GM18858 (cell line): ENCODE data around the gene TMEM51.

Source experiments
- ATAC-seq: cut with Tn5 transposase; IDR thresholded peaks from one replicate; pipeline ENCODE4 v1.9.1; 2021; ENCODE audit not compliant: unreplicated experiment

Gene TMEM51

DNA sequence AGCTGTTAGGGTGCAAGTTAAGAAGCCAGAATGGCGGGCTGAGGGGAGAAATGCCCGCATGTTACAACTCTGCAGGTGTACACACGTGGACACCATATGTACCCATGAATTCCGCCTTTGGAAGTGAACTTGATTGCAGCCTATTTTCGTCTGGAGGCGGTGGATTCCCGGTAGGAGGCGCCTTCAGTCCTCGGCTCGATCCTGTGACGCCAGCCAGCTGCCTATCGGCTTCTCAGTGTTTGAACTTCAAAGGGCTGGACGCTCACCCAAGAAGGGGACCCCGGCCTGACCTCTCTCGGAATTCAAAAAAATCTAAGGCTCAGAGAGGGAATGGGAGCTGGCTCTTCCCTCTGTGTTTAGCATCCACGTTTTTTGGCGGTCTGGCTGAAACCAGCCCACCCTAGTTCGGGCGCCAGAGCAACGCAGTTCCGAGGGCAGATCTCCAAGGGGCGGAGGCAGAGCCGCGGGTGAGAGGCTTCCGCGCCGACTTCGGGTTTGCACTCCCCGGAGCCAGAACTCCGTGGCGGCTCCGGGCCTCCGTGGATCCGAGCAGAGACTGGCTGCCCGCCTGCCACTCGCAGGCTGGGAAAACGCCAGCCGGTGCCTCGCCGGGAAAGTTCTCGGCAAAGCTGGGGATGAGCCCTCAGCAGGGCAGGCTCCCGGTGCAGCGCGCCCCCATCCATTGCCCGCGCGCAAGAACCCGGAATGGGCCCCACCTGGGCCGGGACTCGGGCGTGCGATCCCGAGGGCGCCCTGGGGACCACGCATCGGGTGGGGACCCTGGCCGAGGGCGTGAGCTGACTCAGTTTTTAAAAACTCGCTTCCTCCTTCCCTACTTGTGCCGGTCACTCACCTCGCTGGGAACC lies 996 bp upstream of the TMEM51 start:
- ATAC-seq, result no peak

- ATAC-seq, result no peak
Measured at GRCh38 chr1:15153842-15154479, 414 bp downstream of the TMEM51 start.

DNA sequence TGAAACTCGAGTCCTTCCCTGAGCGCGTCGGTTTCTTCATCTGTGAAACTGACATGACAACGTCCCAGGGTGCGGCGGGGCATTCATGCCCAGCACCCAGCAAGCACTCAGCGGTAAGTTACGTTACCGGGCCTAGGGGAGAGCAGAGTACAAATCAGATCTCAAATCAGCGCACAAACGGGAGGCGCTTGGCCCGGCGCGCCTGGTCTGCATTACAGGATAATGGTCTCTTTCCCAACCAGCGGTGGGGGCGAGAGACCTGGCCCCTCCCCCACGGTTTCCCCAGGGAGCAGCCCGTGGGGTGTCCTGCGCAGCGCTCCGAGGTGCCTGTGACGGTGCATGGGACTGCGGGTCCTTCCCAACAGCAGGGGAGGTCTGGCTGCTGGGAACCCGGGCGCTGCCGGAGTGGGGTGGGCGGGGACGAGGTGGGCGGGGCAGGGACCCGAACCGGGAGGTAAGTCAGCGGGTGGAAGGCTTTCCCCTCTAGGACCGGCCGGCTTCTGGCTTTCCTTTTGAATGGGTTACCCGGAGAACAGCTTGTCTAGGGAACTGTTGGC lies 1.0 kb downstream of the TMEM51 start:
- ATAC-seq, result no peak

GRCh38 chr1:15155191-15155590 lies 1.6 kb downstream of the TMEM51 start:
- ATAC-seq, result no peak

GRCh38 chr1:15155888-15156741 lies 2.6 kb downstream of the TMEM51 start:
- ATAC-seq, result no peak

DNA sequence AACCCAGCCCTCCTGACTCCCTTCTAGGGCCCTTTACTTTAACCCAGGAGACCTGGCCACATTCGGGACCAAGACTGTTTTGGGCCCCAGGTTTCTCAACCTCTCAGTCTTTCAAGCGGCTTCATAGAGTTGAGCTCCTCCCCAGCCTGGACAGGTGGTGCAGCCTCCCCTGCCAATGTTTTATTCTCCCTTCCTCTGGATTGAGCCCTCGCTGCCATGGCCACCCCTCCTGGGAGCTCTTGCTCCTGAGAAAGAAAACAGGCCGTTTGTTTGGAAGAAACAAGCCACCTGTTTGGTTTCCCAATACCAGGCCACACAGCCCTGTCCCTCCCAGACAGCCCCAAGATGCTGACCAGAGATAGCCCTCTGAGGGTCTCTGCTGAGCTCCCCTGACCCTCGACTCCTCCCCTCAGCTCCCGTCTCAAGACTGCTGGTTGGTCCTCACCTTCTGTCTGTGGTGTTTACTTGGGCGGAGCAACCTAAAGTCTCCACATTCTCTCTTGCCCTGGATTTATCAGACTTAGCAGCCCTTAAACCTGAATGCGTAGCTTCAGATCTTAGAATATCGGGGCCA lies 3.3 kb downstream of the TMEM51 start:
- no peak for ATAC-seq

GRCh38 chr1:15157524-15158399 lies 4.2 kb downstream of the TMEM51 start:
- ATAC-seq, result no peak

DNA sequence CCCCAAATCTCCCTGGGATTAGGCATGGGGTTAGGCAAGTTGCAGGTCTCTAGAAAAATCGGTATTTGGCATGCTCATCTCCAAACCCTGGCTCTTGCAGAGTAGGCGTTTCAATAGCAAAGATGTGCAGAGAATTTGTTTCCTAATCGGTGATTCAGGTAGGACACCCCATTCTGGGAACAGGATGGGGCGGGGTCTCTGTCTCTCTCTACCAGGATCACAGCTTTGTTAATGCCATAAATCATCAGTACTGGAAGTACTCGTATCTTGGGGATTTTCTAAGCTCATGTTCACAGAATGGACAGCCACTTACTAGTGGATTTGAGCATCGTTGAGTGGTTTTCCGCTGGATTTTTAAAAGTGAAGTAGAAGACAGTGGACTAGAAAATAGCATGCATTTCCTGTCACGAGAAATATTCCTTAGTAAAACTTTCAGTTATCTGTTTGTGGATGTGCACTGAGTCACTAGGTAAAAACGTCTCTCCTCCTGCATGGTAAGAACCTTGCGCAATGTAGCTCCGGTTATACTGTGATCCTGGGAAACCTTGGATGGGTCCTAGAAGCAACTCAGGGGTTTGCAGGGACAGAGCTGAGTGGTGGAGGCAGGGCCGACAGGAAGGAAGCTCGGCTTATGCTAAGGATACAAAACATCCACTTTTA lies 5.1 kb downstream of the TMEM51 start:
- no peak for ATAC-seq

GRCh38 chr1:15159166-15159555 lies 5.6 kb downstream of the TMEM51 start:
- no peak for ATAC-seq

- ATAC-seq, result no peak
Measured at GRCh38 chr1:15160626-15161025, 7.1 kb downstream of the TMEM51 start.

GRCh38 chr1:15167386-15167785 lies 13.8 kb downstream of the TMEM51 start:
- ATAC-seq, result no peak

DNA sequence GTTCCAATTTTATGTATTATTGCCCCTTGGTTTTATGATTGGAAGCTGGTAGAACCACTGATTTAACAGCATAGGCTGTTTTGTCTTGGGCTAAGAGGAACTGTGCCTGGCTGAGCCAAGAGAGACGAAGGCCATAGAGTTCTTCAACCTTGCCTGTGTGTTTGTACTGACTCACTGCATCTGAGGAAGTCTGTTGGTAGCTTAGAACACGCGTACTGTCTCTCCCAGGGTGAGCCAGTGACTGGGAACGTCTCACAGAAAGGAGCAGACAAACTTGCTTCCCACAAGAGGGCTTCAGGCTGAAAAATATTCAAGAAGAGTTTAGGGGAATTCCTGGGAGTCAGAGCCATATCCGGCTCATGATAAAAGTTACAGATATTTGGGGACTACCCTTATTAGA lies 14.9 kb downstream of the TMEM51 start:
- ATAC-seq, result no peak

DNA sequence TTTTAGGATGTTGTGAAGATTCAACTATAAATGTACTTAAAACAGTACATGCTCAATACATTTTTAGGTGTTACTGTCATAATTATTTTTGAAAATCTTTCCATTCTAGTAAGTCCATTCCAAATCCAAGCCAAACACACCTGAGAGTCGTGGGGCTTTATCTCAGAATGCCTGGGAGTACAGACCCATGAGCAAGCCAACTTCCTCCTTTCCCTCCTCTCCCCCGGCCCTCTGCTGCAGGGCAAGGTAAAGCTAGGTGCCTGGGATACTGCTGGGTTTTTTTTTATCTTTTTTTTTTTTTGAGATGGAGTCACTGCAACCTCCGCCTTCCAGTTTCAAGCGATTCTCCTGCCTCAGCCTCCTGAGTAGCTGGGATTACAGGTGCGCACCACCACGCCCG lies 16.5 kb downstream of the TMEM51 start:
- ATAC-seq, result no peak

DNA sequence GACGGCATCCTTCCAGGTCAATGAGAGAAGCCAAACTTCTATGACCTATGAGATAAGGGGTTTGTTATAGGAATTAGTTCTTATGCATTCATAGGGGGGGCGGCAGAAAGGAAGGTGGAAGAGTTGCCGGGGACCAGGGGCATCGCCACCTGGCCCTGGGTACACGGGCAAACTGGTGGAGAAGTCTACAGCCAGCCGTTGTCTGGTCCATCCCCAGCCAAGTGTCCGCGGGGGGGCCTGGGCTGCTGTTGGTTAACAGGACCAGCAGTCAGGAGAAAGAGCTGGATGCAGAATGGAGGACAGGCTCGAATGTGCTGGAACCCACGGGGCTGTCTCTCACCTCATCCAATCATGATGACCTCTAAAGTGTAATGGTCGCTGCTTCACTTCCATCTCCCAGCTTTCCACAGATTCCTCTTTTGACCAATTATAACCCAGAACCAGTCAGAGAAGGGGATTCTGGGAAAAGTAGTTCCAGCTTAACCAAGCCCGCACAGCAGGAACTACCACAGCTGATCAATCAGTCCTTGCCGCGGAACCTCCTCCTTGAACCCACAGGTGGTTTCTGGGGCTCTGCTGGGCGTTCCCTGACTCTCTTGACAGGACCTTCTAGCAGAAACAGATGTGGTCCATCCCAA lies 17.8 kb downstream of the TMEM51 start:
- ATAC-seq, result no peak

DNA sequence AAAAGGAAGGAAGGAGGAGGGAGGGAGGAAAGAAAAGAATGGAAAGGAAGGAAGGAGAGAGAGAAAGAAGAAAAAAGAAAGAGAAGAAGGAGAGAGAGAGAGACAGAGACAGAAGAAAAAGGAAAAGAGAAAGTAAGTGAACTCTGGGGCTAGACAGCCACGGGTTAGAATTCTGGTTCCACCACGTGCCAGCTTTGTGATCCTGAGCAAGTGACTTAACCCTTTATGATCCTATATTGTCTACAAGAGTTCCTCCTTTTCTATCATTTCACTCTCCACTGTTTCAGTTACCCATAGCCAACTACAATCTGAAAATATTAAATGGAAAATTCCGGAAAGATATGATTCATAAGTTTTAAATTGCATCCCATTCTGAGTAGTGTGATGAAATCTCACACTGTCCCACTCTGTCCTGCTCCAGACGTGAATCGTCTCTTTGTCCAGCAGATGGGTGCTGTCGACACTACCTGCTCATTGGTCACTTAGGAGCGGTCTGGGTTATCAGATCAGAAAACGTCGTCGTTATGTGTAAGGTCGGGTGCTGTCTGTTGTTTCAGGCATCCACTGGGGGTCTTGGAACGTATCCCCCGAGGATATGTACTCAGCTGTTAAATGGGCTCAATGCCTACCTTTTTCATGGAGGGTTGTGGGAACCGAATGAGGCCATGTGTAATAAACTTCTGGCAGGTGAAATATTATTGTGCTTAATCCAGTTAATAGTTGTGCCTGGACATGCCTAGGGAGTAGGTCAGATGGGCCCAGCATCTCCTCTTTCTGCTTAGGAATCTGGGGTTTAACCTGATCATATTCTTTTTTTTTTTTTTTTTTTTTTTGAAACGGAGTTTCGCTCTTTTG lies 19.1 kb downstream of the TMEM51 start:
- ATAC-seq, result no peak

DNA sequence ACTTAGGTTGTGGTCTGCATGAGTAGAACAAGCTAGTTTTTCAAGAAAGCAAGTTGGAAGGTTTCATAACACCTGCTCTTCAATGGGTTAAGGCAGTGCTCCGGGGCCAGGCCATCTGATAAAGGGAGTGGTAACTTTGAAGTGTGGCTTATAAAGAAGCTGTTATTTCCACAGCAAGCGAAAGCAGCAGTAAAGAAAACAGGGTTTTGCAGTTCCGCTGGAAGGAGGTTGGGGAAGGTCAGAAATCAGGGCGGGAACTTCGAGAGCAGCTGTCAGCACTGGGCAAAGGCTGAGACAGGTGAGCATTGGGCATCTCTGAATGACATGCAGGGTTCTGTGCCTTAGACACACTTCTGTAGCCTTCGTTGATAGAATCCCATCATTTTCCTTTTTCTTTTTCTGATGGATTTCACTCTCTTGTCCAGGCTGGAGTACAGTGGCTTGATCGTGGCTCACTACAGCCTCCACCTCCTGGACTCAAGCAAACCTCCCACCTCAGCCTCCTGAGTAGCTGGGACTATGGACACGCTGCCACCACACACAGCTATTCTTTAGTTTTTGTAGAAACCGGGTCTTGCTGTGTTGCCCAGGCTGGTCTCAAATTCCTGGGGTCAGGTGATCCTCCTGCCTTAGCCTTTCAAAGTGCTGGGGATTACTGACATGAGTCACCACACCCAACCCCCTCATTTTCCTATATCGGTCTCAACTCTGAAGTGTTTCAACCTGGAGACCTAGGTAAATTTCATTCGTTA lies 20.5 kb downstream of the TMEM51 start:
- ATAC-seq, result no peak

- ATAC-seq, result no peak
Measured at GRCh38 chr1:15174615-15174983, 21.1 kb downstream of the TMEM51 start.
